Raji (cell line): ENCODE data around the gene UBE2N.

Experiments
- POLR2A ChIP-seq: IDR thresholded peaks from 2 replicates; pipeline ENCODE4 v1.6.1; 2011; ENCODE audit warnings: low read depth, low read length, control low read depth; ENCODE audit not compliant: insufficient read depth

Gene UBE2N

DNA sequence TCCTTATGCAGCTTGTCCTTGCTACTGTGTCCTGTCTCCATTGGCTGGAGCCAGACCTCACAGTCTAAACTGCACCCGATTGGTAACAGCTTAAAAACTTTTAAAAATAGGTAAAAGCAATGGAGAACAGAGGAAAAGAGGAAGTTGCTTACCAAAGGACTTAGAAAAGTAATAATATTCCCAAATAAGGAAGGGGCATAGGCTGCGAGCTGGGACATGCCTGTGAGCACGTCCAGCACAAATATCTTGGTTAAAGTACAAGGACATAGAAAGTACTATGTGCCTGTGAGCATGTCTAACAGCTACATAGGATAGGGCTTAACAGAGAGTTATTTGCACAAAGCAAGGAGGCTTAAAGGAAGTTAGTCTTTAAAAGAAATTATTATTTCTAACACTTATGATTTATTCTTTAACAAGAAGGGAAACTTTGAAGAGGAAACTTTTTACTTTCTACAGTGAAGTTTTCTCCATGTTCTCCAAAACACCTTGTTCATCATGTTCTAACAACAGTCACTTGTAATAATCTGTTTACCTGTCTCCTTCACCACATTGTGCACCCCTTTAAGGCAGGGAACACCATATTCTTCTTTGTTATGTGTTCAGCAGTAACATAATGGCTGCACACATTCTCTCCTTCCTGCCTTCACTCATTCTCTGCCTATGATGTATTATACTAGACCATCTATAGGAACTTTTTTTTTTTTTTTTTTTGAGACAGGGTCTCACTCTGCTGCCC lies 9.8 kb upstream of the UBE2N start:
- TF ChIP-seq POLR2A: no peak

DNA sequence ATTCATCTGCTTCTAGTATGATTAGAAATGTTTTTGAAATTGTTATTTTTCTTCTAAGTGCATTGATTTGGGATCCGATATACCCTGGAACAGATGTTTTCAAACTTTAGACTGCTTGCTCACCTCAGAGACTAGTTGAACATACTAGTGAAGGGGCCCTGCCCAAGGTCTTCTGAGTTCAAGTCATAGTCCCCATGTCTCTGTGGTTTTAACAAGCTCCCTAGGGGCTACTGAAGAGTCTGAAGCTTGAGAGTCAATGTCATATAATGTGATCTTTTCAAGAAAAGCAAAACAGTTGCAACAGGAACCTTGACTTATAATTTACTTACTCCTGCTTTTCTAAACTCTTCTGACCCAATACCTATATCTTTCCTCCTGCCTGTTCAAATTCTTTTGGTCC lies 7.5 kb upstream of the UBE2N start:
- no peak for TF ChIP-seq POLR2A

DNA sequence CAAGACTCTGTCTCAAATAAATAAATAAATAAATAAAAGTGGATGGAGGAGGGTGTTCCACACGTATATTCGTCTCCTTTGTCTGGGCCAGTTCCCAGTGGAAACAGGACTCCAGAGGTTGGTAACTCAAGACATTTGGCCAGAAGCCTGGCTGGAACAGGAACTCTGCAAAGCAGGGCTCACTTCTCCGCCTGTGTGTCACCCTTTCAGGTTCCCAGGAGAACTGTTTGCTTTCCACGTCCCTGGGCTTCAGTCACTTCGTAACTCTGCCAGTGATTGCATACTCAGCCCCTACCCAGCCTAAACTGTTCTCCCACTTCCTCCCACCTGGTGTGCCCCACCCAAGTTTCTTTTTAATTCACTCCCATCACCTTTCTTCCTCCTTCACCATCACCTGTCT lies 7.0 kb upstream of the UBE2N start:
- TF ChIP-seq POLR2A: no peak

DNA sequence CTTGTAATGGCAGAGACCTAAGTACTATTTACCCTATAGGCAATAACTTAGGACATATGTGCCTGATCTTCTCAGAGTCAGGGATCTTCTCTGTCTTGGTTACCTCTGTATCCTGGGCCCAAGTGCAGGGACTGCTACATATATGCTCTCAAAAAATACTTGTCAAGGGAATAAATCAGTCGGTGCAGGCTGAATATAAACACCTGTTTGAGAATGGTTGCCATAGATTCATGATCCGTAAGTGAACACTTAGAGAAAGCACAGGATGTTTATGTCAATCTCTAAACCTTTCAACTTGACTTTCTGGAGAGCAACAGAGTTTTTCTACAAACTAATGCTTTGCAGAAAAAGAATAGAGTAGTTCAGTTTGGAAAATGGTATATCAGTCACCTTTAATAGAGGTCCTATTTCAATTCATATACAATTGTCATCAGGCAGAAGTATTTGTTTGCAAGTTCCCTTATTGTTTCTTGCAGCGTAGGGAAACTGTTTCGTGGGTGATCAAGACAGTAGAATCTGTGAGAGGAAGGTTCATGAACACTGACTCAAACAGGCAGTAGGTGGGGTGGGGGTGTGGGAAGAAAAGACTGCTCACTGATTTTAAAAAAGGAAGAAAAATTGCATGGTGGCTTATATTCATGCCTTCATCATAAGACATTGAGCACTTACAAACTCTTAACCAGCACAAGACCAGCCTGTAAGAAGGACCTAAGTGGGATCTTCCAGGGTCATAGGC lies 6.0 kb upstream of the UBE2N start:
- TF ChIP-seq POLR2A: no peak

DNA sequence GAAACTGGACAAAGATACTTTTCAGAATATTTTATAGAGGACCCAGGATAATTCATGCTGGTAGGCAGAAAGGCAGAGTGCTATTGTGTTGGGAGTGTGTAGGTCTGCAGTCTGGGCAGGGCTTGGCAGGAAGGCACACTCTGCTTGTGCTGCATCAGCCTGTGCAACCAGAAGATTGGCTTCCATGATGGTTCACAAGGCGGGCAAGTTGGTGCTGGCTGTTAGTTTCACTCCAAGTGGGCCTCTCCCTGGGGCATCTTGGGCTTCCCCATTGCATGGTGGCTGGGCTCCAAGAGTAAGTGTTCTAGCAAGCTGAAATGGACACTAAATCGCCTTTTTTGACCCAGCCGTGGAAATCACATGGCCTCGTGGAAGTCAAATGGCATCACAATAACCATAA lies 1.8 kb upstream of the UBE2N start:
- no peak for TF ChIP-seq POLR2A

DNA sequence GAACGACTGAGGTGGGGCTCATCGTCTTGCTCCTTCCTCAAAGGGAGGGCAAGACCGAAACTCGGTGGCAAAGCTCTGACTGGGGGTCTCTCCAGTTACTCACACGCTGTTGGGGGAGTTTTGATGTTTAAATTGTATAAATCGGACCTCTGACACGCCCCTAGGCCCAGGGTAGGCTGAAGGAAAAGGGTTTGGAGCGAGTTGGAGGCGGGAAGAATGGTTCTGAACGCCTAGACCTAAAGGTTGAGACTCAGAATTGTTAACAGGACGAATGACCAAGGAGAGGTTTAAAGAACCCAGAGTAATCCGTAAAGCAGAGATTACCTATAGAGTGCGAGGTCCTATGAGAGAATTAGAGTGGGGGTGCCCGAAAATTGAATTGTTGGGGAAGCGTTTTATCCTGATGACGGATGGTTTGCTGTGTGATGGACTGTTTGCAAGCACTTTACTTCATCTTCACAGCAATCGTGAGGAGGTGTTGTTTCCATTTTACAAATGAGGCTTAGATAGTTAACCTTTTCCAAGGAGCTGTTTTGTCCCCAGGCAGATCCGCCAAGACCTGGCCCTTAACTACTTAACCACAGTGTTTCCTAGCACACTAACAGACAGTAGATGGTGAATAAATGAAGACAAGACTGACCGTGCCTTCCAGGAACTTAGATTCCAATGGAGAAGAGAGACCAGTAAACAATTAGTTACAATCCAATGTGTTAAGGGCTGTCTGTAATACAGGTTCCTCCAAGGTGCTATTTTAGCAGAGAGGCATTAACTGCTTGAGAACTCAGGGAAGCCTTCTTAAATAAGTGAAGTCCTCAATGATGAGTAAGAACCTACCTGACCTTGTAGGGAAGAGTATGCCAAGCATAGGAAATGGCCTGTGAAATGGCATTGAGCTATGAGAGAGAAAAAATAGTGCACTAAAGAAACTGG lies 929 bp upstream of the UBE2N start:
- TF ChIP-seq POLR2A: no peak

DNA sequence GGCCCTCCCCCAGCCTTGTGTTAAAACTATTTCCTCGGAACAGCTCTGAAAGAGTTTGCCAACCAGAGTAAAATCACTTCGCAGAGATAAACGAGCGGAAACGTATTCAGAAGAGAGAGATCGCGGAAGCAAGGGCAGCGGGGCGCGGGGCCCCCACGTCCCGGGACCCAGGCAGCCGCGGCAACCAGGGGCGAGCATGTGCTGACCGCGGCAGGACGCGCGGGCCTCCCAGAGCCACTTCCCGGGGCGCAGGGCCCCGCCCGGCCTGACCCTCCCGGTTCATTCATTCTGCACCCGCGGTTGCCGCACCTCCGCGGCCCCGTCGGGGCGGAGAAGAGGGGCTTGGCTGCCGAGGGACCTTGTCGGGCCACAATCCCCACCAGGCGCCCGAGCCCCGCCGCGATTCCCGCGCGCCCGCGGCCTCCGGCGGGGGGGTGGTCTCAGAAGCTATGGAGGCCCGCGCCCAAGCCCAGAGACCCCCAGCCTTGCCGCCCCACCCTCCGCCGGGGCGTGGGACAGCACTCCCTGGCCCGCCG lies 598 bp downstream of the UBE2N start:
- no peak for TF ChIP-seq POLR2A

DNA sequence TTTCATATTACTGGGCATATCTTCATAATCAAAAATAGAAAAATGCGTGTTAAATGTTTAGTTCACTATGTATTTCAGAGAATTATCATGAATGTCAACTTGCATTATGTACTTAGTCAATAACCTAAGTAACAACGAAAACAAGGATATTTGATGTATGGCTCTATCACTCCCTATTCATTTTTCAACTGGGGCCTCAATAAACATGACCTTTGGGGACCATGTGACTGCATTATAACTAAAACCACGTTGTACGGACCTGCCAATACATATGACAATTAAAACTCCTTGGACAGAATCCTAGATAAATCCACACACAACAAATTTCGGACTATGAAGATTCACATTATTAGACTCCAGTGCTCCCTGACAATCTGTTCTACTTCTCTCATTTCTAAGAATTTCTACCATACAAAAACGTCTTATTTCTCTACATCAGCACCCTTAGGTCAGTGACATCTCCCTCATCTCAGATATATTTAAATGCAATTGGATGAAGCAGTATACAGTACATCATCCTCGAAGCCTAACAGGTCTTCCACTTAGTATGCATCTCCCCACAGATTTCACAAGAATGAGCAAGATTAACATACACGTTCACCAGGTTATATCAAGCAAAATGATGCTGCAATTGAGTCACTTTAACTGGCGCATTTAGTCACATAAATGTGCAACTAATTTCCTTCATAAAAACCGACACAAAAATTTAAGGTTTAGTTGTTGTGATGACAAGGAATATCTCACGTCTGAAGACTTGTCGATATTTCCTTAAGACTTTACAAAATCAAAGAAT lies 1.5 kb downstream of the UBE2N start:
- no peak for TF ChIP-seq POLR2A

DNA sequence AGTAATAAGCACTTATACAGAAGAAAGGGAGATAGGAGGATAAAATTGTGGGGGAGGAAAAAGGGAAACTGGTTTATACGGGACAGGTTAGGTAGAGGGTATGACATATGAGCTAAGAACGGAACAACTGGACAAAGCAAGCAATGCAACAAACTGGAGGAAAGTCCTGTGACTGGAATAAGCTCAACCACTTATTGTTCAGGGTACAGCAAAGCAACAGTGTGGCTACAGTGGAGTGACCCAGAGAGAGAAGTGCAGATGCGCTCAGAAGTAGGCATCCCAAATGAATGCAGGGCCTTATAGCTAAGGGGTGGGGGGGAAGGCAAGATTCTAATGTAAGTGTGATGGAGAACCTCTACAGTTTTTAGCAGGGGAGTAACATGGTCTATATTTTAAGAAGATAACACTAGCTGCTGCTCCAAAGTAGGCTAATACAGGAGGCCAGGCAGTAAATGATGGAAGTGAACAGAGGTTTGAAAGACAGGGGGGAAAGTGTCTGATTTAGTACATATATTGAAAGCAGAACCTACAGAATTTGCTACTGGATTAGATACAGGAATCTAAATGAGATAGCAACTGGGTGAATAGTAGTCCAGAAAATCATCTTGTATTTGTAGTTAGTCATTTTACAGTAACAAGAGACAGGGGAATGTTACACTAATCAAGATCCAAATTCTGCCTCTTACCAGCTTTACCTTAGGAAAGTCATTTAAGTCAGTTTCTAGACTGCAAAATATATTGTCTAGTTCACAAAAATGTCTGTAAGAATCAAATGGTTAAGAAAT lies 3.3 kb downstream of the UBE2N start:
- no peak for TF ChIP-seq POLR2A

DNA sequence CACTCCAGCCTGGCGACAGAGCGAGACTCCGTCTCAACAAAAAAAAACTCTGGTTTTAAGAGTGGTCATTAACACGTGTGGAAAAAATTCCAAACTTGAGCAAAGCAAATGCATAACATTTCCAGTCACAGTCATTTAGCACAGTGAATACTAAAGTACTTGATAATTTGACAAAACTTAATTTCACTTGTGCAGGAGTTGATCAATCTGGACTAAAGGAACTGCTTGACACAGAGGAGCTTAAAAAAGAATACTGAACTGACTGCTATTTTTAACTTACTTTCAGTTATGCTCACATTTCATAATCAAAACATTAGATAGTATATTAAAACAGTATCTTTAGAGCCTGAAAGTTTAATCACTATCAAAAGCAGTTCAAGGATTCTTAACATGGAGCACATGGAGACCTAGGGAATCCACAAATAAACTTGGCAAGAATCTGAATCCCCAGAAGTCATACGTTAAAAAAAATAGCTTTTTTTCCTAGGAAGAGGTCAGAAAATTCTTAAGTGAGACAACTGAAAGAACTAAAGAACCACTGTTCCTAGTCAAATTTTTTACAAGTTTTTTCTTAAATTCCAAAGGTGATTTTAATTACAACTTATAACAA lies 7.4 kb downstream of the UBE2N start:
- TF ChIP-seq POLR2A: no peak

DNA sequence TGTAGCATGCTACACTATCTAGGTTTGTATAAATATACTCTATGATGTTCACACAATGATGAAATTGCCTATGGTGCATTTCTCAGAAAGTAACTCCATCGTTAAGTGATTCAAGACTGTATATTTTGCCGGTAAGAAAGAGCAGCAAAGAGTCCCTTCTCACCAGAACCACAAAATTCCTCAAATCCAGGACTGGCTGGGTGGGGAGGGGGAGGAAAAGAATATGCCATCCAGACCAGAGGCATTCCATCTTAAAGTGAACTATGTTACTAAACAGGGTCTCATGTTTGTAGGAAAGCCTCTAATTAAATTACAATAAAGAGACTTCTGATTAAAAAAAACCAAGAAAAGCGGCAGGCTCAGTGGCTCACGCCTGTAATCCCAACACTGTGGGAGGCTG lies 11.5 kb downstream of the UBE2N start:
- TF ChIP-seq POLR2A: no peak

DNA sequence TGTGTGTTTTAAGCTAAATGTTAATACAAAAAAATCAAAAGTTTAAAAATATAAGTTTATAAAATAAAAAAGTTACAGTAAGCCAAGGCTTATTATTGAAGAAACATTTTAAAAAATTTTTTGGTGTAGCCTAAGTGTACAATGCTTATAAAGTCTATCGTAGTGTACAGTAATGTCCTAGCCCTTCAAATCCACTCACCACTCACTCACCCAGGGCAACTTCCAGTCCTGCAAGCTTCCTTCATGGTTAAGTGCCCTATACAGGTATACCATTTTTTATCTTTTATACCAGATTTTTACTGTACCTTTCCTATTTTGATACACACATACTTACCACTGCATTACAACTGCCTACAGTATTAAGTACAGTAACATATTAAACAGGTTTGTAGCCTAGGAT lies 11.9 kb downstream of the UBE2N start:
- TF ChIP-seq POLR2A: no peak

DNA sequence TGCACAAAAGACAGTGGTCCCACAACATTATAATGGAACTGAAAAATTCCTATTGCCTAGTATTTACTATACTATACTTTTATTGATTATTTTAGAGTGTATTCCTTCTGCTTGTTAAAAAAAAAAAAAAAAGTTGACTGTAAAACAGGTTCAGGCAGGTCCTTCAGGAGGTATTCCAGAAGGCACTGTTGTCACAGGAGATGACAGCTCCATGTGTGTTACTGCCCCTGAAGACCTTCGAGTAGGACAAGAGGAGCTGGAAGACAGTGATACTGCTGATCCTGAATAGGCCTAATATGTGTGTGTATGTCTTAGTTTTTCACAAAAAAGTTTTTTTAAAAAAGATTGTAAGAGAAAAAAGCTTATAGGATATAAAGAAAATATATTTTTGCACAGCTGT lies 12.3 kb downstream of the UBE2N start:
- TF ChIP-seq POLR2A: no peak

DNA sequence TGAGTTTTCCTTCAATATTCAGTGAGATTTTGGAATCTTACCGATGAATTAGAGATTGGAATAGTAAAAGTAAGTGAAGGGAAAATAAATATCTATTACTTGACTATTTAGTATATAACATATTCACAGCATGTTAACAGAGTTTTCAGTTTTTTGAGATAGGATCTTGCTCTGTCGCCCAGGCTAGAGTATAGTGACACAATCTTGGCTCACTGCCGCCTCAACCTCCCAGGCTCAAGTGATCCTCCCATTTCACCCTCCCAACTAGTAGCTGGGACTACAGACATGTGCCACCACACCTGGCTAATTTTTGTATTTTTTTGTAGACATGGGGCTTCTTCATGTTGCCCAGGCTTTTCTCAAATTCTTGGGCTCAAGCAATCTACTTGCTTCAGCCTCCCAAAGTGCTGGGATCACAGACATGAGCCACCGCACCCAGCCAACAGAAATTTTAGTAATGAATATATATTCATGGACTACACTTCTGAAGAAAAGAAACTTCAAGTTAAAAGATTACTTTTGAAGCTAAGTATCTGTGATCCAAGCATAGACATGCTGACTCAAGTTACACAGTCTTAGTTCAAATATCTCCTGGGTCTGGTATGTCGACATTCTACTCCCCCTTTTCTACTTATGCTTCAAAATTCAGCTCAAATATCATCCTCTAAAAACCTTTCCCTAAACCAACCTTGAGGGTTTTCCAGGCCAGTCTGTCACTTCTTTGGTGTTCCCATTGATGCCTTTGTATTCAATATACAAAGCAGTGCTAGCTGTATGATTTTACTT lies 13.8 kb downstream of the UBE2N start:
- TF ChIP-seq POLR2A: no peak
